ENCODE results near the gene CAMK4.
"Not testable (repeated sequence)": the region's sequence is repeated elsewhere in the genome, so short reads cannot be mapped to it uniquely, and the experiment has no call there.

The CAMK4 gene

GRCh38 chr5:111386832-111387162 lies 162.6 kb downstream of the CAMK4 start:
- no peak for DNase-seq

GRCh38 chr5:111387361-111387760 lies 163.2 kb downstream of the CAMK4 start:
- DNase-seq = no peak

- DNase-seq = no peak
Observed at GRCh38 chr5:111389390-111390082, 165.4 kb downstream of the CAMK4 start.

- DNase-seq = no peak
Observed at GRCh38 chr5:111392181-111392580, 168.0 kb downstream of the CAMK4 start.

GRCh38 chr5:111394586-111394985 lies 170.4 kb downstream of the CAMK4 start:
- no peak for DNase-seq

- DNase-seq = no peak
Observed at GRCh38 chr5:111398013-111398412, 173.8 kb downstream of the CAMK4 start.

GRCh38 chr5:111399113-111399512 lies 174.9 kb downstream of the CAMK4 start:
- no peak for DNase-seq

GRCh38 chr5:111401906-111402305 lies 177.7 kb downstream of the CAMK4 start:
- no peak for DNase-seq

GRCh38 chr5:111404270-111404769 lies 180.1 kb downstream of the CAMK4 start:
- DNase-seq = no peak

- no peak for DNase-seq
Observed at GRCh38 chr5:111407562-111407961, 183.4 kb downstream of the CAMK4 start.

GRCh38 chr5:111408817-111409216 lies 184.6 kb downstream of the CAMK4 start:
- DNase-seq = no peak

GRCh38 chr5:111409266-111409665 lies 185.1 kb downstream of the CAMK4 start:
- DNase-seq = not testable (repeated sequence)

GRCh38 chr5:111410067-111410466 lies 185.9 kb downstream of the CAMK4 start:
- DNase-seq = not testable (repeated sequence)

- no peak for DNase-seq
Observed at GRCh38 chr5:111411301-111411700, 187.1 kb downstream of the CAMK4 start.

GRCh38 chr5:111412593-111412992 lies 188.4 kb downstream of the CAMK4 start:
- no peak for DNase-seq

- no peak for DNase-seq
Observed at GRCh38 chr5:111415053-111415452, 190.9 kb downstream of the CAMK4 start.

GRCh38 chr5:111422245-111422644 lies 198.1 kb downstream of the CAMK4 start:
- DNase-seq = no peak

GRCh38 chr5:111422747-111423720 lies 198.8 kb downstream of the CAMK4 start:
- DNase-seq = no peak

GRCh38 chr5:111425205-111425604 lies 201.0 kb downstream of the CAMK4 start:
- DNase-seq = no peak

GRCh38 chr5:111427762-111428161 lies 203.6 kb downstream of the CAMK4 start:
- DNase-seq = no peak

- DNase-seq = no peak
Observed at GRCh38 chr5:111432883-111433536, 208.8 kb downstream of the CAMK4 start.

GRCh38 chr5:111434800-111435199 lies 210.6 kb downstream of the CAMK4 start:
- no peak for DNase-seq

GRCh38 chr5:111439473-111440075 lies 215.4 kb downstream of the CAMK4 start:
- no peak for DNase-seq
